HG02588 (cell line): ENCODE measurements around the gene NUTF2.
"Not testable (repeated sequence)": the region's sequence is repeated elsewhere in the genome, so short reads cannot be mapped to it uniquely, and the experiment has no call there.

ENCODE experiments used
- ATAC-seq: cut with Tn5 transposase; IDR thresholded peaks from one replicate; pipeline ENCODE4 v1.9.1; 2021; ENCODE audit warnings: mild to moderate bottlenecking, moderate library complexity; ENCODE audit not compliant: unreplicated experiment

Gene NUTF2

DNA sequence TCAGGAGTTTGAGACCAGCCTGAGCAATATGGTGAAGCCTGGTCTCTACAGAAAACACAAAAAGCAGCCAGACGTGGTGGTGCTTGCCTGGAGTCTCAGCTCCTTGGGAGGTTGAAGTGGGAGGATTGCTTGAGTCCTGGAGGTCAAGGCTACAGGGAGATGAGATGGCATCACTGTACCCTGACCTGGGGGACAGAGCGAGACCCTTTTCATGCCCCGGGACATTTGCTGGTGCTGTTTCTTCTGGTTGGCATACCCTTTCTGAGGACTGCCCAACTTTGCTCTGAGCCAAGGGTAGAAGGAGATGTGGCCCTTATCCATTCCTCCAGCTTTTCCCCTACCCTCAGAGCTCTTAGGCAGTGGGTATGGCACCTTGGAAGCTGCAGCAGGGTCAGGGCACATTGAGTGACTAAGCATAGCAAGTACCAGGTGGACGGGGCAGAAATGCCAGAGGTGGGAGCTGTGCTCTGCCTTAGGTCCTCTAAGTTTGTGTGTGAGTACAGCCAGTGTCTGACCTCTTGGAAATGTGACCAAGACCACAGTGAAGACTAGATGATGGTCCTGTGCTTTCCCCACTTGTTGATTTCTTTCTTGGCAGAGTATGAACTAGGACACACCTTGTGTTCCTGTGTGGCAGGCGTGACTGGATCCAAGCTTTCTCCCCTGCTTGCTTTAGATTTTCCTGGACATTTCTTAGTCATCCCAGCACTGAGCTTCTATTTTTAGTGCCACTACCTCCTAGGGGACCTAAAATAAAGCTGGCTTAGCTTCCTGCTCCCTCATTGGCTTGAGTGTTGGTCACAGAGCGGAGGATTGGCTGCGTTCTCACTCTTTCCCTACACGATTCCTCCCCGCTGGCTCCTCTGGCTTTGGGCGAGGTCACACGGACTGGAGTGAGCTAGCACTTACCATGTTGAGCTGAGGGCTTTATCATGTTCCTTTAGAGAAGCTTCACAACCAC is 16.2 kb downstream of the NUTF2 start:
- ATAC-seq, result no peak

DNA sequence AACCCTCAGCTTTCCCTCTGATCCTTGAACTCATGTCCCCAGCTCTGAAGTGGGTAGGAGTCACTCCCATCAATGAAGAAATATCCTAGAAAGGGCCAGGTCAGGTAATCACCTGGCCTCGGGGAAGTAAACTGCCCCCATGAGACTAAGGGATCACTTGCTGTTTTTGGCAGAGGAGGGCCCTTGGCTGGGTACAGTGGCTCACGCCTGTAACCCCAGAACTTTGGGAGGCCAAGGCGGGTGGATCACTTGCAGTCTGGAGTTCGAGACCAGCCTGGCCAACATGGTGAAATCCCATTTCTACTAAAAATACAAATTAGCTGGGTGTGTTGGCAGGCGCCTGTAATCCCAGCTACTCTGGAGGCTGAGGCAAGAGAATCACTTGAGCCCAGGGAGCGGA is 17.3 kb downstream of the NUTF2 start:
- ATAC-seq, result not testable (repeated sequence)

DNA sequence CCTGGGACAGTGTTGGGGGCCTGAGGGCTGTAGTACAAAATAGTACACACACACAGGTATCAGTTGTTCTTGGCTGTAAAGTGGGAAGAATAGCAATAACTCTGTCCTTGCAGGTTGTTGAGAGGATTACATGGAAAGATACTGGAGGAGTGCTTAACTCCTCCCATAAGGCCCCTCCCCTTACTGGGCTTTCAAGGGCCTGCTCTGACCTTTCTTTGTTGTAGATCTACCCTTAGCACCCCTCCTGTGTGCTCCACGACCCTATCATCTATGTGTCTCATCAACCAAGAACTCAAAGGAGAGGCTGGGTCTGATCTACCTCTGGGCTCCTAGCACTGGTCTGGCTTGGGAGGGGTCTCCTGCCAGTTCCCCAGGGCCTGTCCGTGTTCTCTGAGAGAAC is 17.9 kb downstream of the NUTF2 start:
- no peak for ATAC-seq

- ATAC-seq, result no peak
These were observed 18.6 kb downstream of the NUTF2 start for GRCh38 chr16:67865318-67865717.

- ATAC-seq, result no peak
These were observed 21.6 kb downstream of the NUTF2 start for GRCh38 chr16:67868290-67868689.

DNA sequence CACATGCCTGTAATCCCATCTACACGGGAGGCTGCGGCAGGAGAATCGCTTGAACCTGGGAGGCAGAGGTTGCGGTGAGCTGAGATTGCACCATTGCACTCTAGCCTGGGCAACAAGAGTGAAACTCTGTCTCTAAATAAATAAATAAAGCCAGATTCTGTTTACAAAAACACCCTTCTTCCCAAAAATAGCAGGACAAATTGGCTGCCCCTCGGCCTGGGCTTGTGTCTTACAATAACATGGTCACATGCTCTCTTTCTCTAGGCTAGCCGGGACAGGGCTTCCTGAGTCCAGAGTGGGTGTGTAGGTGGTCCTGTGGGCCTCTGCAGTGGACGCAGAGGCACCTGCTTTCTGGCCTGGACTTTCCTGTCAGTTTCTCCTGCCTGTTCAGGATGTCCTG is 22.9 kb downstream of the NUTF2 start:
- no peak for ATAC-seq

DNA sequence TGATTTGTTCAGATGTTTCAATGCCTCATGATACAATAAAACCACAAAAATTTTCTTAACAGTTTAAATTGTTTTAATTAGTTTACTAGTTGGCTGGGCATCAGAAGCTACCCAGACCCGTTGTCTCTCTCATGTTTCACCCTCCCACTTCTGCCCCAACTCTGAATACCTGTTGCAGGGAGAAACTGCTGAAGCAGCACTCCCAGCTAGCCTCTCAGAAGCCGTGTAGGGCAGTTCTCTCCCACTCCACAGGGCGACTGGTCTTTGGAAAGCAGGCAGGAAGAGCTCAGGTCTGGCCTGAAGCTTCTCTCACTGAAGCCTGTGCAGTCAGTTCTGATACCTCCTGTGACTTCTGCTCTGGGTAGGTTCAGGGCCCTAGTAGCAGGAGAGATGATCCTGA is 24.5 kb downstream of the NUTF2 start:
- no peak for ATAC-seq

DNA sequence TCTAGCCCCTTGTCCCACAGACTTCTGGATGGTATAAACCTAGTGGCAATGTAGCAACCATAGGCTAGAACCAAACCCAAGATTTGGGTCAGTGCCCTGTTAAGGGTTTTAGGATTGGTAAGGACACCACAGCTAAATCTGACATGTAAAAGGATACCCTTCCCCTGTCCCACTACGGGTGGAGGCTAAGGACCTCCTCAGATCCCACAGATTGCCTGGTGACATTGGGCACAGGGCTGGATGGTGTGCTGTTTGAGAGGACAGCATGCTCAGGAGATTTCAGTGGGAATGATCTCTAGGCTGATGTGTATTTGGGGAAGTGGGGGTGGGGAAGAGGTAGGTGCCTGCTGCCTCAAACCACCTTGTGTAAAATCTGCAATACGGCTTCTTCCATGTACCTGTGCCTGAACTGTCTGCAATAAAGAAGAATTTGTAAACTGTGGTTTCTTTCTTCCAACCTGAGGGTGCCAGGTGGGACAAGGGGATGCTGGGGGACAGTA is 25.4 kb downstream of the NUTF2 start:
- ATAC-seq, result no peak

- peak; percentile 76 for ATAC-seq
These were observed 26.1 kb downstream of the NUTF2 start, which contains the start of gene EDC4 for GRCh38 chr16:67872631-67873434. Gene EDC4 (plus strand): TSS chr16:67873052. CDS start chr16:67873262, 210 bp downstream.

GRCh38 chr16:67873435-67874370 is 27.0 kb downstream of the NUTF2 start:
- ATAC-seq, result no peak

GRCh38 chr16:67874372-67874771 is 27.6 kb downstream of the NUTF2 start:
- no peak for ATAC-seq

DNA sequence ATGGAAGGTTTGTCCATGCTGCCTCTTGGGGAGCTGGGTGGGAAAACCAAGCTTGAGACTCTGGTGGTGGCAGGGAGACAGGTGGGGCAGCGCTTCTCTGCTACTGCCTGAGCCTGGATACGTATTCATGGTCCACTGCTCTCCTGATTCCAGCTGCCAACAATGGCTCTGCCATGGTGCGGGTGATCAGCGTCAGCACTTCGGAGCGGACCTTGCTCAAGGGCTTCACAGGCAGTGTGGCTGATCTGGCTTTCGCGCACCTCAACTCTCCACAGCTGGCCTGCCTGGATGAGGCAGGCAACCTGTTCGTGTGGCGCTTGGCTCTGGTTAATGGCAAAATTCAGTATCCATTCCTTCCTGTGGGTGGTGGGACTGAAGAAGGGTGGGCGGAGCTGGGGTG is 30.3 kb downstream of the NUTF2 start:
- no peak for ATAC-seq

- ATAC-seq, result no peak
These were observed 31.5 kb downstream of the NUTF2 start for GRCh38 chr16:67878232-67878631.

- no peak for ATAC-seq
These were observed 32.1 kb downstream of the NUTF2 start for GRCh38 chr16:67878846-67879245.

GRCh38 chr16:67879462-67879861 is 32.7 kb downstream of the NUTF2 start:
- no peak for ATAC-seq

GRCh38 chr16:67879936-67880335 is 33.2 kb downstream of the NUTF2 start:
- no peak for ATAC-seq

- no peak for ATAC-seq
These were observed 33.9 kb downstream of the NUTF2 start for GRCh38 chr16:67880584-67880983.

GRCh38 chr16:67881621-67882161 is 35.0 kb downstream of the NUTF2 start:
- no peak for ATAC-seq

GRCh38 chr16:67882374-67883145 is 35.8 kb downstream of the NUTF2 start:
- no peak for ATAC-seq
